CMK (cell line): ENCODE data around the gene RELT.

Source experiments
- DNase-seq: peaks from one replicate; pipeline ENCODE4 v3.0.0-alpha.2; 2010; ENCODE audit warnings: low read depth

Gene RELT

DNA sequence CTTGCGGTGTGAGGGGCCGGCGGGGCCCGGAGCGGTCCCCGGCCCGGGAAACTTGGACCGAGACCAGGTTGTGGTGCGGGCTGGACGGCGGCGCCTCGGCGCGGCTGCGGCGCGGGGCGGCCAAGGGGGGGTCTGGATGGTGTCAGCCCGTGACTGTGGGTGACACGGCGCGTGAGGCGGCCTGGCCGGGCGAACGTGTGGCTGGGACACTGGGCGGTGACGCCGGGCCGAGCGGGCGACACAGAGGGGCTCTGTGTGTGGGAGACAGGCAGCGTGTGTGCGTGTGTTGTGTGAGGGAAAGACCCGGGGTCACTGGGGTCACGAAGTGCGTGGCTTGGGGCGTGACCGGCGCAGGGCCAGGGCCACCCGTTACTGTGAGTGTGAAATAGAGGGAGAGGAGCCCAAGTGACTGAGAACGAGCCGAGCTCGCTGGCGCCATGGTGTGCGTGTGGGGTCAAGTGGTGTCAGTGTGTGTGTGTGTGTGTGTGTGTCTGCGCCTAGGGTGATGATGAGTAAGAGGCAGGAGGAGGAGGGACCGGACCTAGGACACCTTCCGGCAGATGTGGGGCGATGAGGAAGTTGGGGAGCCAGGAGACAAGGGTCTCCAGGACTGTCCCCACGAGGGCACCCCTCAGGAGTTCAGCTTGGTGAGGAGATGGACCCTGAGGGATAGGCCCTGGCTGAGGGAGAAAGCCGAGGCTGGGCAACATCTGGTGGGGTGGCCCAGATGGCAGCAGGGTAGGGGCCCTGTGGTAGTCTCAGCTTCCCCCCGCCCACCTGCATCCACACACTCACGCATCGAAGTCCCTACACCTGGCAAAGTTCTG lies 817 bp downstream of the RELT start:
- peak; percentile 89 for DNase-seq

GRCh38 chr11:73379189-73379880 lies 3.1 kb downstream of the RELT start:
- DNase-seq, result no peak

GRCh38 chr11:73380331-73380730 lies 4.1 kb downstream of the RELT start:
- no peak for DNase-seq

GRCh38 chr11:73380897-73381410 lies 4.8 kb downstream of the RELT start:
- DNase-seq, result no peak

DNA sequence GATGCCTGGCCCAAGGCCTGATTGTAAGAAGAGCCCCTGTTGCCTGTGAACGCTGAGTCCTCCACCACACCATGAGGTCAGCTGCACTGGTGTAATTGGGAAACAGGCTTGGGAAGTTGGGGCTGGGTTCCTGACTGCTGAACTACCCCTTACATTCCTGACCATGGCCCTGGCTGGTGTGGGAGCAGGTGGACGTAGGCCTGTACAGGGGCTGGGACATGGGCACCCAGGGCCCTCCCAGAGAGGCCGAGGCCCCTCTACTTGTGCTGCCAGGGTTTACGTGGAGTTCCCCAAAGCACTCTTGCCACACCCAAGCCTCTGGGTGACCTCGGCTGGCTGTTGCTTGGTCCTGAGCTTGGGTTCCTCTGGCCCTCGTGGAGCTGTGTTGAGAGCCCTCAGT lies 5.4 kb downstream of the RELT start:
- no peak for DNase-seq

DNA sequence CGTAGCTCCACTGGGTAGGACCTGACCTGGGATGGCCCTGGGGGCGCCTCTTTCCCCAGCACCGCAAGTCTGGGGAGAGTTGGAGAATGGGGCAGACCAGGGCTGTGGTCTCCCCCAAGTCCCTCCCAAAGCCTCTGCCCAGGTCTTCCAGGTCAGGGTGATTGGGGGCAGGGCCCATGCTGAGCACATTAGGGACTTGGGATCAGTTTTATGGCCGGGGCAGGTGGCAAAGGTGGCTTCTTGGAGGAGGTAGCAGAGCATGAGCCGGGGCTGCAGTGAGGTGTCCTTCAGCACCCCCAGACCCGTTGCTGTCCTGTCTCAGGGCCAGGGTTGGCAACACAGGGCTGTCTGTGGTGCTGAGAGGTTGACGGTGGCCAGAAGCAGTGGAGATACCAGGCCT lies 6.0 kb downstream of the RELT start:
- DNase-seq, result no peak

DNA sequence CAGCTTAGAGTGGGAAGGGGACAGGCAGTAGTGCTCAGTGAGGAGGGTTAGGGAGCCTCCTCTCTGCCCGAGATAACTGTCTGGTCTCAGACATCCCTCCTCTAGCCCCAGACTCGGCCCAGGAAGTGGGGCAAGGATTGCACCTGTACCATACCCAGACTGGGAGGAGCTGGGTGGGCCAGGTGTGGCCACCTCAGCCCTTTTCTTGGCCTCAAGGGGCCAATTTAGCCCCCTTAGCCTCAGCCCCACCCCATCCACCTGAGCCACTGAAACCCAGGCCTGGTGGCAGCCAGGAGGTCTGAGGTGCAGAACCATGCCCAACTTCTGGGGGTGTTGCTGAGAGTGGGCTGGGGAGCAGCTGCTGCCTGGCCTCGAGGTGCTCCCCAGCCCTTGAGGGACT lies 6.5 kb downstream of the RELT start:
- no peak for DNase-seq

DNA sequence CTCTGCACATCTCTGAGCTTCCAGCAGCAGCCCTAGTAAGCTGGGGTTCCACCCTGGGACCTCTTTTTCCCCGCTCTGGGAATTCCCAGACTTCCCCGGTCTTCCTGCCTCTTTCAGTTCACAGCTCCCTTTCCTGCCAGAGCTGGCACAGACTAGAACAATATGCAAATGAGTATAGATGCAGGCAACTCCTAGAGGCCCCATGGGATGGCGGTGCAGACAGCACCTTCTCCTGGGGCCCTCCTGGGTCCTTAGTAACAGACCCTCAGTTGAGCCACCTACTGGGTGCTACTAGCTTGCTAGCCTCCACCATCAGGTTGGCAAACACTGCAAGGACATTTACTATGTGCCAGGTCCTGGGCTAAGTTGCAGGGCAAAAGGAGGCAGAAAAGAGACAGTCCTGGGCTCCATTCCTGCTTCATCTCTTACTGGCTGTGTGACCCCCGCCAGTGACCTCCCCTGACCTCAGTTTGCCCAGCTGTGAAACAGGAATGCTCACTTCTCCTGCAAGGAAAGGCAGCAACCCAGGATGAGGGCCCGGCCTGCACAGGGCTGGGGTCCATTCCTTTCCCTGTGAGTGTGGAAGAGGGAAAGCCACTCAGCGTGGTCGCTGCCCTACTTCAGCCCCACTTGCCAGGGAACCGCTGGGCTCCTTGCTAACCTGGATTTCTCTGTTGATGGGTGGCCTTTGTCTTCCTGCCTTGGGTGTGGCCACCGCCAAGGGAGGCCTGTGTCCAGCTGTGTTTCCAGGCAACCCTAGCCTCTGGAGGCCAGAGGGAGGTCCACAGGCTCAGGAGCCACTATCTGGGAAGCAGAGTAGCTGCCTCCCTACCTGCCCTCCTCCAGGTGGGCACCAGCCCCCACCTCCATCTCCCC lies 7.3 kb downstream of the RELT start:
- DNase-seq, result no peak

- DNase-seq, result no peak
Measured at GRCh38 chr11:73384125-73384441, 7.9 kb downstream of the RELT start.

DNA sequence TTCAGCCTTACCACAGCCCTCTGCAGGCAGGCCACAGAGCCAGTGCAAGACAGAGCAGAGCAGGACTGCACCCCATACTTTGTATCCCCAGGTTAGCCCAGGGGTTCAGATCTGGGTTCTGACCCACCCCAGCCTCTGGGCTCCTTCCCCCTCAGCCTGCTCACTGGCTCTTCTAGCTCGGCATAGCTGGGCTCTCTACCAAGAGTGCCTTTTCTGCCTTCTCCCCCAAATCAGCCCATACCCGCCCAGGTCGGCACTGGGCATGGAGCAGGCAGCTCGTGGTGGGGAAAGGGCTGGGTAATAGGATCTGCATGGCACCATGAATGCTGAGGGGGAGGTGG lies 8.3 kb downstream of the RELT start:
- DNase-seq, result no peak

GRCh38 chr11:73384872-73385689 lies 8.9 kb downstream of the RELT start:
- DNase-seq, result peak; percentile 91

DNA sequence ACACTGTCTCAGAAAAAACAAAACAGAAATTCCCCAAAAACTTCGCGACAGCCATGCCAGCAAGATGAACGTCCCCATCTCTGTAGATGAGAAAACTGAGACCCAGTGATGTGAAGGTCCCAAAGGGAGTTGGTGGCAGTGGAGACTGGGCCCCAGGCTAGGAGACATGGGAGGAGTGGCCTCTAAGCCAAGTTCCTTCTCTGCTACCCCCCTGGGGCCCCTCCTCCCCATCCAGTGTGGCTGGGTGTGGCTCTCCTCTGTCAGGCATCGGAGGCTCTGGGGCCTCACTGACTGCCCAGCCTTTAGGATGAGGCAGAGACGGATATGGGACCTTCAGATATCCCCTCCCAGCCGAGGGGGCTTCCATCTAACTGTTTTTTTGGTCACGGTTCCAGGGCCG lies 9.8 kb downstream of the RELT start:
- DNase-seq, result no peak

DNA sequence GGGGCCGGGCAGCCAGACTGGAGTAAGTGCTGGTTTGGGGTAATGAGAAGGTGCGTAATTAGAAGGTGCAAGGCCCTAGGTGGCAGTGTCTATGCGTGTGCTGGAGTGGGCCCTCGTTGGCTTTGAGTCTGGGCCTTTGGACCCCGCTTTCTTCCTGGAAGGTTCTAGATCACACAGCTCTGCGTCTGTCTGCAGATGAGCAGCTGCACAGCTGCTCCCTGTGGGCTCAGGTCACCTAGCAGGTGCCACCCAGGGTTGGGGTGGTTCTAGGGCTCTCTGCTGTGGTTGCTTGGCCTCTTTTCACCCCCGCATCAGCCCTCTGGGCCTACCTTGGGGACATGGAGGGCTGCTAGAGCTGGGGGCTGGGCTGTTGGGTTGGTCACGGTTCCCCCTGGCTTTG lies 10.3 kb downstream of the RELT start:
- DNase-seq, result no peak

DNA sequence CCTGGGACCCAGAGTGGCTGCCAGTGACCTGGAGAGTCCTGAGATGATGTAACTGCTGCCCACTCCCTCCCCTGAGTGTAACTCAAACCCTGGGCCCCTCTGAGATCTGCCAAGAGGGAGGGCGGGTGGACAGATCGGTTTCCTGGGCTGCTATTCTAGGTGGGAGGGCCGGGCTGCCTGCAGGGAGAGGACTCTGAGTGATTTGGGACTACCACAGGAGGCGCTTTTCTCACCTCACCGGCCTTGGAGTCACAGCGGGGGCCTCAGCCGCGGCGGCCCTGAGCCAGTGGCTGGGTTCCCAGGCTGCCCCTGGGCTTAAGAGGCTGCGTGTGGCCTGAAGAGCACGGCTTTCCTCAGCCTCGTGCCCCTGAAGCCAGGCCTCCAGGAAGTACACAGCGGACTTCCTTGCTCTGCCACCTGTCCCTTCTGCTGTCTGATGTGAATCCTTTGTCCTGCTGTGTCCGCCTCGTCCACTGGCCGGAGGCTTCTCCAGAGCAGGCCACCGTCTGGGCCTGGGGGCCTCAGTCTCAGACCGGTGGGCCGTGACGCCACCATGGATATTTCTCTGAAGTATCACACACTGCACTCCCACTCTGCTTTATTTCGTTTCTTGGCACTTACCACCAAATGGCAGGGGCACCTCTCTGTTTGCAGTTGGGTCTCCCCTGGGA lies 11.5 kb downstream of the RELT start:
- no peak for DNase-seq

DNA sequence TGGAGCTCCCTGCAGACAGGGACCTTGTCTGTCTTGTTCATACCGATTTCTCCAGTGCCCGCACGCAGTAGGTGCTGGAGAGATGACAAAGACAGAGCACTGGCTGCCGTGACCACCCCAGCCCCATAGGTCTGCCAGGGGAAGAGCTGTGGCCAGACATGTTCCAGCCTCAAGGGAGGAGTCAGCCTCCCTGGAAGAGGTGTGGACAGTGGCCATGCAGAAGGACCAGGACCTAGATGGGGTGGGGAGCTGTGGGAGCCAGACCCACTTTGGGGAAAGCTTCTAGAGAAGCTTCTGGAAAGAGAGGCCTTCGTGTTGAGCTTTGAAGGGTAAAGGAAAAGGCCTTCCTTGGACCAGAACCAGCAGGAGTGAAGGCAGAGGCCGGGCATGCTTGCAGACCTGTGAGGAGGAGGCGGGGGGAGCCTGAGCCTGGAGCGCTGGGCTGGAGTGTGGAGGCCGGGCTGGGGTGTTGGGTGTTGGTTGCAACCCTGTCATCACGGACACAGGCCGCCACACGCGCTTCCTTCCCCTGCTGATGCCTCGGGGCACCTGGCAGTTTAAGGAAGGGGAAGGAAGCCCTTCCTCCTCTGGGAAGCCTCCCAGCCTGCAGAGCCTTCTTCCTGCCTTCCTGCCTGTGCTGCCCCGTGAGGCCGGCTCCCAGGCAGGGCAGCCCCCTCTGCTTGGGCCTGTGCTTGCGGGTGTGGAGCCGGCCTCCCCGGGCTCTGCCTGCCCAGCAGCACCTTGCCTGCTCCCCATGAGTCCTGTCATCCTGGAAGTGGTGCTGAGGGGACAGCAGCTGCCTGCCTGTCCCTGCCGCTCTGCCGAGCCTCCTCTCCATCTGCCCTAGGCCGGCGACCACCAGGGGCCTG lies 12.3 kb downstream of the RELT start:
- DNase-seq, result no peak

- no peak for DNase-seq
Measured at GRCh38 chr11:73389134-73389525, 12.9 kb downstream of the RELT start.

- DNase-seq, result no peak
Measured at GRCh38 chr11:73389916-73390315, 13.7 kb downstream of the RELT start.

- DNase-seq, result no peak
Measured at GRCh38 chr11:73390601-73391565, 14.7 kb downstream of the RELT start.

GRCh38 chr11:73391665-73392064 lies 15.5 kb downstream of the RELT start:
- DNase-seq, result no peak
